Smooth muscle cell (in vitro differentiated cells): Measurements from ENCODE around the gene CTTNBP2NL. TPM values are rescaled to one million over a fixed set of nuclear protein-coding genes. Genes with fewer than 3 reads are reported as not detected.
A peak's percentile ranks its signal among the peaks of the same experiment; 100 is the strongest.

ENCODE experiments used
- DNase-seq: peaks from one replicate; lab custom pipeline; 2025; ENCODE audit not compliant: unreplicated experiment; lab: John Stamatoyannopoulos, UW
- H2AFZ ChIP-seq: fragments of 200-600 bp; sonication (generic); 2 replicates; pipeline ENCODE4 v1.6.0; 2016; ENCODE audit warnings: antibody characterized with exemption, low read depth, mild to moderate bottlenecking
- H3F3A ChIP-seq: fragments of 200-600 bp; sonication (generic); 2 replicates; pipeline ENCODE4 v1.6.0; 2017; ENCODE audit warnings: antibody characterized with exemption, low read depth
- H3K27ac ChIP-seq: fragments of 200-600 bp; sonication (generic); 2 replicates; pipeline ENCODE4 v1.5.1; 2016; ENCODE audit warnings: low read depth, mild to moderate bottlenecking
- H3K27me3 ChIP-seq: fragments of 200-600 bp; sonication (generic); 2 replicates; pipeline ENCODE4 v1.6.1; 2016; ENCODE audit warnings: low read depth, mild to moderate bottlenecking
- H3K36me3 ChIP-seq: fragments of 200-600 bp; sonication (generic); 2 replicates; pipeline ENCODE4 v1.5.1; 2016; ENCODE audit warnings: low read depth
- H3K4me1 ChIP-seq: fragments of 200-600 bp; sonication (generic); 2 replicates; pipeline ENCODE4 v1.5.1; 2016; ENCODE audit warnings: low read depth
- H3K4me2 ChIP-seq: fragments of 200-600 bp; sonication (generic); 2 replicates; pipeline ENCODE4 v1.6.0; 2016; ENCODE audit warnings: mild to moderate bottlenecking
- H3K4me3 ChIP-seq: fragments of 200-600 bp; sonication (generic); 2 replicates; pipeline ENCODE4 v1.5.1; 2016; ENCODE audit warnings: mild to moderate bottlenecking
- H3K79me2 ChIP-seq: fragments of 200-600 bp; sonication (generic); 2 replicates; pipeline ENCODE4 v1.6.0; 2016; ENCODE audit warnings: low read depth, mild to moderate bottlenecking
- H3K9ac ChIP-seq: fragments of 200-600 bp; sonication (generic); 2 replicates; pipeline ENCODE4 v1.6.0; 2016; ENCODE audit warnings: low read depth
- H3K9me3 ChIP-seq: fragments of 200-600 bp; sonication (generic); replicated peaks from 2 replicates; pipeline ENCODE4 v1.5.1; 2016; ENCODE audit warnings: low read depth
- H4K20me1 ChIP-seq: fragments of 200-600 bp; sonication (generic); 2 replicates; pipeline ENCODE4 v1.6.0; 2016; ENCODE audit warnings: low read depth
- CTCF ChIP-seq: fragments of 200-600 bp; sonication (generic); IDR thresholded peaks from 2 replicates; pipeline ENCODE4 v1.5.1; 2017; ENCODE audit warnings: borderline replicate concordance, mild to moderate bottlenecking, antibody characterized with exemption; ENCODE audit not compliant: insufficient read depth, poor library complexity, severe bottlenecking
- WGBS: methylation state at CpG from one replicate; pipeline ENCODE4 v1.1.7; 2016; ENCODE audit warnings: low lambda C conversion rate; 5-methylcytosine and 5-hydroxymethylcytosine counted together
- polyA plus RNA-seq: library from polyadenylated mRNA; unstranded; fragments of >200 nt; fragmentation: Nextera tagmentation; extraction: Ambion mirVana; gene quantifications from 2 replicates; pipeline ENCODE4 v1.2.1, GENCODE V29; 2016
- total RNA-seq: library from RNA; depleted of rRNA; stranded (reverse); fragments of >200 nt; gene quantifications from 2 replicates; pipeline ENCODE4 v1.2.3, GENCODE V29; 2014

Gene CTTNBP2NL
- total and polyA plus RNA-seq, 2 experiments from 2014 or later: 10.4 to 19.7 TPM

GRCh38 chr1:112363636-112364035 is 32.4 kb upstream of the CTTNBP2NL start:
- Histone ChIP-seq H2AFZ (no peak overlapping the region), H3K4me2 (no peak overlapping the region), H3K4me3 (no peak overlapping the region), H3K9ac (no peak overlapping the region), H4K20me1 (no peaks in the 10 kb centered on the region), H3K9me3 (no peaks in the 10 kb centered on the region), H3K27ac (no peak overlapping the region), H3F3A (no peaks in the 10 kb centered on the region), H3K36me3 (no peaks in the 10 kb centered on the region), H3K27me3 (no peaks in the 10 kb centered on the region), H3K4me1 (peaks cover 2% of the 10 kb centered on the region), H3K79me2 (no peaks in the 10 kb centered on the region)
- no peak for TF ChIP-seq CTCF
- DNase-seq: no peak
- 87% methylated on average over 2 of the region's 2 CpGs for WGBS

DNA sequence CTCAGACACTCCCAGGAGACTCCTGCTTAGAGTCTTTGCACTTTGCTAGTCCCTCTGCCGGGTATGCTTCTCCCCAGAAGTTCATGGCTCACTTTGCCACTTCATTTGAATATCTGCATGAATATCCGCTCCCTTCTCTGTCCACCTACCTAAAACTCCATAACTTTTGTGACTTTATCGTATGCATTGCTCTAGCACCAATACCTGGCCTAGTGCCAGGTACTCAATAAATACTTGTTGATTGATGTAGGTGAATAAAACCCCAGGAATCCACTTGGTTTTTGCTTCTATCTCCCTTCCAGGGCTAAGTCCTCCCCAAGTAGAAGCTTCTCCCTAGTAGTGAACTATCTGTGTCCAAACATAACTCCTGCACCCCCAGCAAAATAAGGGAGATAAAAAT is 27.8 kb upstream of the CTTNBP2NL start:
- no peaks in the 10 kb centered on the region for H3K36me3 ChIP-seq
- no peaks in the 10 kb centered on the region for H3F3A ChIP-seq
- no peaks in the 10 kb centered on the region for H3K27me3 ChIP-seq
- no peak overlapping the region for H3K27ac ChIP-seq
- H4K20me1 ChIP-seq: no peaks in the 10 kb centered on the region
- no peak for TF ChIP-seq CTCF
- 94% methylated on average over 3 of the region's 3 CpGs for WGBS
- H3K9me3 ChIP-seq: no peaks in the 10 kb centered on the region
- no peaks in the 10 kb centered on the region for H3K4me1 ChIP-seq
- no peak for DNase-seq
- H3K79me2 ChIP-seq: no peaks in the 10 kb centered on the region
- H3K9ac ChIP-seq: no peak overlapping the region
- no peak overlapping the region for H2AFZ ChIP-seq
- no peak overlapping the region for H3K4me3 ChIP-seq
- no peak overlapping the region for H3K4me2 ChIP-seq

- no peak overlapping the region for H3K27ac ChIP-seq
- H3F3A ChIP-seq: no peaks in the 10 kb centered on the region
- H3K4me1 ChIP-seq: no peaks in the 10 kb centered on the region
- no peaks in the 10 kb centered on the region for H3K79me2 ChIP-seq
- no peaks in the 10 kb centered on the region for H3K36me3 ChIP-seq
- H3K4me2 ChIP-seq: peak overlapping the region; percentile 30
- no peak overlapping the region for H3K9ac ChIP-seq
- 26% methylated on average over 16 of the region's 16 CpGs for WGBS
- H3K27me3 ChIP-seq: no peaks in the 10 kb centered on the region
- peak; percentile 67 for DNase-seq
- H3K9me3 ChIP-seq: no peaks in the 10 kb centered on the region
- no peak overlapping the region for H3K4me3 ChIP-seq
- no peaks in the 10 kb centered on the region for H4K20me1 ChIP-seq
- H2AFZ ChIP-seq: no peak overlapping the region
- TF ChIP-seq CTCF: peak; percentile 94
These were observed 26.4 kb upstream of the CTTNBP2NL start for GRCh38 chr1:112369392-112370285.
